Kidney epithelial cell (primary cell): ENCODE results near the gene ARHGAP1. TPM values are rescaled to one million over a fixed set of nuclear protein-coding genes. Genes with fewer than 3 reads are reported as not detected.

Experiments
- DNase-seq: peaks from one replicate; pipeline ENCODE4 v3.0.0-alpha.2; 2010; ENCODE audit warnings: low read depth
- H3K27me3 ChIP-seq: 2 replicates; pipeline ENCODE4 v1.6.0; 2011; ENCODE audit warnings: low read length; ENCODE audit not compliant: control insufficient read depth, insufficient read depth
- H3K36me3 ChIP-seq: 2 replicates; pipeline ENCODE4 v1.5.1; 2011; ENCODE audit warnings: low read length; ENCODE audit not compliant: control insufficient read depth, insufficient read depth
- H3K4me3 ChIP-seq: 2 replicates; pipeline ENCODE4 v1.5.1; 2011; ENCODE audit warnings: low read depth, mild to moderate bottlenecking, control low read depth, low read length
- CTCF ChIP-seq: IDR thresholded peaks from 2 replicates; pipeline ENCODE4 v1.5.1; 2011; ENCODE audit warnings: mild to moderate bottlenecking, moderate library complexity, low read length, control low read depth, inconsistent platforms; ENCODE audit not compliant: insufficient read depth, poor library complexity, severe bottlenecking
- total RNA-seq: library from RNA; depleted of rRNA; stranded (reverse); fragments of >200 nt; gene quantifications from 2 replicates; pipeline ENCODE4 v1.2.3, GENCODE V29; 2015

The ARHGAP1 gene
- total RNA-seq, 1 donor from 2014 or later: 51.6 TPM

DNA sequence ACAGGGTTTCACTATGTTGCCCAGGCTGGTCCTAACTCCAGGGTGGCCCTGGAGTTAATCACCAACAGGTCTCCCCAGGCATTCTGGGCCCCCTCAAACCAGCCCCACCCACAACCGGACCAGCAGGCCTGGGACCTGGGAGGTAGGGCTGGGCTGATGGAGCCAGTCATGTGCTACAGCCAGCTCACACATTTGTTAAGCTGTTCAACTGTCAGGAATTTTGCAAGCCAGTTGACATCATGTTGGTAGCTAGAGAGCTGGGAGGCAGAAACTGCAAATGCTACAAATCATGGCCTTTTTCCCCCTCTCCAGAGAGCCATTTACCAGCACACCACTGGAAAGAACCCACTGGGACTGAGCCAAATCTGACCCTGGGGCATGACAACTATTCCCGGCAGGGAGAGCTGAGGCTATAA lies 6.8 kb downstream of the ARHGAP1 start:
- Histone ChIP-seq H3K27me3 (no peaks in the 10 kb centered on the region), H3K36me3 (peaks cover 4% of the 10 kb centered on the region), H3K4me3 (no peak overlapping the region)
- DNase-seq: no peak
- TF ChIP-seq CTCF: no peak

GRCh38 chr11:46692450-46692849 lies 8.0 kb downstream of the ARHGAP1 start:
- Histone ChIP-seq H3K36me3 (peaks cover 4% of the 10 kb centered on the region), H3K27me3 (no peaks in the 10 kb centered on the region), H3K4me3 (no peak overlapping the region)
- TF ChIP-seq CTCF: no peak
- no peak for DNase-seq

GRCh38 chr11:46690702-46691101 lies 9.7 kb downstream of the ARHGAP1 start:
- peaks cover 3% of the 10 kb centered on the region for H3K36me3 ChIP-seq
- DNase-seq: no peak

DNA sequence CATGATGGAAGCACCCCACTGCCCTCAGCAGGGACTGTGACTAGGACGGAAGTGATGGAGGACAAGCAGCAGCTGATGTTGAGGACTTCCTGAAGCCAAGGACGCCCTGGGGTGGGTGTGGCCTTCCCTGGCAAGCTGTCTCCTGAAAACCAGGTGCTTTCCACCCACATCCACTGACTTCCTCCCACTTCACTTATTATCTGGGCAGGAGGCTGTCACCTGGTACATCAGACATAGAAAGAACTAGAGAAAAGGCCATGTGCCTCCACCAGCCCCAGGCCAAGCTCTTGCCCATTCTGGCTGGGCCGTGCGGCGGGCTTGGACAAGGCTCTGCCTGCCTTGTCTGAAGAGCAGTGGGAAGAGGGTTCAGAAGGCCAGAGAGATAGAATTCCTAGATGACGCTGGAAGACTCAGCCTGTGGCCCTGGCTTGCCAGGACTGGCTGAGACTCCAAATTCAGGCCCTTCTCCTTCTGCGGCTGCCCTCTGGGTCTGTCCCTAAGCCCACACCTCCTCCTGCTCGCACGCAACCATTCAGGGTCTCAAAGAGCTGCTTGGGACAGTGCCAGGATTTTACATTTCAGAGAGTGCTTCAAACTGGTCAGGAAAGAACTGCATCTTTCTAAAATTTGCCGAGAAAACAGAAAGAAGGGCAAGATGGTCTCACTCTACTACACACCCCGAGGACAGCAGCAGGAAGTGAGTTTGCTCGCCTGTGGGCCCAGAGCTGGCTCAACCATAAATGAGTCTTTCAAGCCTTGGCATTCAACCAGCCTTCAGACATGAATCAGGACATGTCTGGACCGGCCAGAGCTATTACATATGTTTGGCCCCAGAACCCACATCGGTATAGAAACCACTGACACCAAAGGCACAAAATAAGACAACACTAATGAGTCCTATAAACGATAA lies 13.3 kb downstream of the ARHGAP1 start:
- no peak for TF ChIP-seq CTCF
- Histone ChIP-seq H3K36me3 (no peaks in the 10 kb centered on the region), H3K27me3 (no peaks in the 10 kb centered on the region), H3K4me3 (no peak overlapping the region)
- no peak for DNase-seq

More at GRCh38 chr11:46690702-46691101, 9.7 kb downstream of the ARHGAP1 start:
- no peak for TF ChIP-seq CTCF
- H3K27me3 ChIP-seq: no peaks in the 10 kb centered on the region
- no peak overlapping the region for H3K4me3 ChIP-seq

DNA sequence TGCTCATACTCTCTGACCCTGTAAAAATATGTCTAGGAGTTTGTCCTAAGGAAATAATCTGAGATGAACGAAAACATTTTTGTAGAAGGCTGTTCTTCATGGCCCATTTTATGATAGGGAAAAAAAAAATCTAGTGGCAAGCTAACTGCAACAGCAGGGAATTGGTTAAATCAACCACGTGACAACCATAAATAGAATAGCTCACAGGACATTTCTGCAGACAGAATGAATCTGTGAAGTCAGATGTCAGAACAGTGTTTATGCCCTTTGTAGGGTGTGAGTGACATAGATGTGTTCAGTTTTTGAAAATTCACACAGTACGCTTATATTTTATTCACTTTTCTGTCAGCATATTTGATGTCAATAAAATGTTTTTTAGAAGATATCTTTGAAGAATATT lies 16.1 kb downstream of the ARHGAP1 start:
- Histone ChIP-seq H3K4me3 (no peak overlapping the region), H3K36me3 (peaks cover 4% of the 10 kb centered on the region), H3K27me3 (no peaks in the 10 kb centered on the region)
- TF ChIP-seq CTCF: no peak
- no peak for DNase-seq
